B cell (primary cell): Measurements from ENCODE around the gene ZFR2. TPM values are rescaled to one million over a fixed set of nuclear protein-coding genes. Genes with fewer than 3 reads are reported as not detected.

Experiments used
- ATAC-seq: fragments of 200-7000 bp; cut with Tn5 transposase; one replicate; pipeline ENCODE4 v1.10.0; 2021; ENCODE audit warnings: low read depth, mild to moderate bottlenecking, moderate number of reproducible peaks, moderate library complexity
- CTCF ChIA-PET: fragments of 350-600 bp; sonication (Branson Sonifier 250); formaldehyde crosslinking; loops from one replicate; lab custom pipeline; 2021; ENCODE audit warnings: antibody characterized with exemption, inconsistent platforms; lab: Charles Lee
- POLR2A ChIA-PET: fragments of 350-600 bp; sonication (Branson Sonifier 250); formaldehyde crosslinking; loops from one replicate; lab custom pipeline; 2021; ENCODE audit warnings: antibody characterized with exemption; lab: Charles Lee
- DNase-seq: peaks from one replicate; pipeline ENCODE4 v3.0.0; 2013
- H2AFZ ChIP-seq: 2 replicates; pipeline ENCODE4 v1.6.1; 2012; ENCODE audit warnings: mild to moderate bottlenecking, low read depth, low read length; ENCODE audit not compliant: insufficient read depth, poor library complexity, severe bottlenecking
- H3K27ac ChIP-seq, 2 donors: 1 replicate in 1 of 2; 2 replicates in 1 of 2; pipeline ENCODE4 v1.5.1; 2012 to 2013; ENCODE audit warnings: low read length in 2 of 2, mild to moderate bottlenecking in 2 of 2, moderate library complexity in 1 of 2
- H3K27me3 ChIP-seq, 4 experiments: fragments of 200-600 bp in 1 of 4; sonication (generic) in 1 of 4; replicated peaks in 1 of 4; 1 replicate in 2 of 4; 2 replicates in 2 of 4; pipeline versions ENCODE4 v1.6.1 to v1.7.0; 2013 to 2016; ENCODE audit warnings: low read length in 3 of 4, mild to moderate bottlenecking in 2 of 4, mixed read lengths in 1 of 4, moderate library complexity in 1 of 4; ENCODE audit not compliant: insufficient read depth in 4 of 4, control insufficient read depth in 3 of 4; ENCODE audit errors: control extremely low read depth in 1 of 4
- H3K36me3 ChIP-seq, 2 experiments: replicated peaks in 1 of 2; 1 replicate in 1 of 2; 2 replicates in 1 of 2; pipeline versions ENCODE4 v1.6.1 to v1.7.1; 2013; ENCODE audit warnings: low read length in 1 of 2; ENCODE audit not compliant: insufficient read depth in 2 of 2, control insufficient read depth in 1 of 2; ENCODE audit errors: control extremely low read depth in 1 of 2, extremely low read depth in 1 of 2
- H3K4me1 ChIP-seq, 2 donors: fragments of 200-600 bp in 1 of 2; sonication (generic) in 1 of 2; 1 replicate in 1 of 2; 2 replicates in 1 of 2; pipeline versions ENCODE4 v1.5.1 to v1.6.1; 2013 to 2017; ENCODE audit warnings: low read length in 2 of 2; ENCODE audit not compliant: control insufficient read depth in 2 of 2, insufficient read depth in 2 of 2
- H3K4me2 ChIP-seq: replicated peaks from 2 replicates; pipeline ENCODE3; 2012; ENCODE audit warnings: mild to moderate bottlenecking, low read depth, low read length; ENCODE audit not compliant: poor library complexity, severe bottlenecking
- H3K4me3 ChIP-seq, 5 experiments: fragments of 200-600 bp in 1 of 5; sonication (generic) in 1 of 5; 1 replicate in 3 of 5; 2 replicates in 2 of 5; pipeline versions ENCODE4 v1.5.1 to v1.7.0; 2011 to 2016; ENCODE audit warnings: low read length in 4 of 5, mild to moderate bottlenecking in 4 of 5, low read depth in 2 of 5, control low read depth in 1 of 5, moderate library complexity in 1 of 5; ENCODE audit not compliant: insufficient read depth in 1 of 5; ENCODE audit errors: control extremely low read depth in 1 of 5, extremely low read depth in 1 of 5
- H3K79me2 ChIP-seq: fragments of 200-600 bp; sonication (generic); one replicate; pipeline ENCODE4 v1.6.0; 2016; ENCODE audit warnings: low read length; ENCODE audit not compliant: control insufficient read depth, insufficient read depth
- H3K9ac ChIP-seq: fragments of 200-600 bp; sonication (generic); 2 replicates; pipeline ENCODE4 v1.6.1; 2017; ENCODE audit warnings: mild to moderate bottlenecking, low read length, moderate library complexity
- H3K9me3 ChIP-seq, 3 donors: one replicate each; pipeline versions ENCODE4 v1.6.1 to v1.7.1; 2013; ENCODE audit warnings: low read length in 2 of 3; ENCODE audit not compliant: control insufficient read depth in 2 of 3, insufficient read depth in 1 of 3; ENCODE audit errors: control extremely low read depth in 1 of 3
- H4K20me1 ChIP-seq: 2 replicates; pipeline ENCODE4 v1.6.0; 2012; ENCODE audit warnings: mild to moderate bottlenecking, low read length; ENCODE audit not compliant: insufficient read depth, control insufficient read depth, poor library complexity, severe bottlenecking
- H3K27ac Mint-ChIP-seq: one replicate; pipeline ENCODE4 v1.8.0; 2021; ENCODE audit warnings: mixed read lengths
- H3K27me3 Mint-ChIP-seq: one replicate; pipeline ENCODE4 v1.8.0; 2021; ENCODE audit warnings: mixed read lengths
- H3K4me1 Mint-ChIP-seq: one replicate; pipeline ENCODE4 v1.8.0; 2021; ENCODE audit warnings: mixed read lengths
- H3K4me3 Mint-ChIP-seq: one replicate; pipeline ENCODE4 v1.8.0; 2021; ENCODE audit warnings: mixed read lengths
- H3K9me3 Mint-ChIP-seq: one replicate; pipeline ENCODE4 v1.8.0; 2022; ENCODE audit warnings: mixed read lengths; ENCODE audit not compliant: insufficient read depth
- EZH2 ChIP-seq: IDR thresholded peaks from 2 replicates; pipeline ENCODE4 v1.6.1; 2012; ENCODE audit warnings: borderline replicate concordance, low read depth, mild to moderate bottlenecking, moderate library complexity, low read length; ENCODE audit not compliant: insufficient read depth, poor library complexity, severe bottlenecking
- WGBS: methylation state at CpG from one replicate; pipeline ENCODE4 v1.1.5; 2013; ENCODE audit warnings: missing lambda C conversion rate; ENCODE audit not compliant: insufficient coverage; 5-methylcytosine and 5-hydroxymethylcytosine counted together
- intact Hi-C: fragments of 100-400 bp; cut with micrococcal nuclease; formaldehyde crosslinking; loops from one replicate; pipeline ENCODE4 v1.10.0; 2022
- polyA plus RNA-seq: library from polyadenylated mRNA; depleted of rRNA; stranded (reverse); fragments of >200 nt; gene quantifications from 2 replicates; pipeline ENCODE4 v1.2.3, GENCODE V29; 2012
- total RNA-seq, 2 donors: library from RNA; stranded (reverse); fragments of 120-200 nt in 1 of 2; gene quantifications; 1 replicate in 1 of 2; 2 replicates in 1 of 2; pipeline versions ENCODE4 v1.2.3 to v1.2.4, GENCODE V29; 2013 to 2022
- TF ChIP-seq, protein P1 (sequence below): fragments of 200-600 bp; IDR thresholded peaks from one replicate; pipeline ENCODE4 v1.8.0; 2022; ENCODE audit warnings: antibody characterized with exemption, mild to moderate bottlenecking

ZFR2 gene
- total and polyA plus RNA-seq, 2 donors (not counting 1 experiment from before 2014, with no cell fraction given) = 0.36 to 0.39 TPM

DNA sequence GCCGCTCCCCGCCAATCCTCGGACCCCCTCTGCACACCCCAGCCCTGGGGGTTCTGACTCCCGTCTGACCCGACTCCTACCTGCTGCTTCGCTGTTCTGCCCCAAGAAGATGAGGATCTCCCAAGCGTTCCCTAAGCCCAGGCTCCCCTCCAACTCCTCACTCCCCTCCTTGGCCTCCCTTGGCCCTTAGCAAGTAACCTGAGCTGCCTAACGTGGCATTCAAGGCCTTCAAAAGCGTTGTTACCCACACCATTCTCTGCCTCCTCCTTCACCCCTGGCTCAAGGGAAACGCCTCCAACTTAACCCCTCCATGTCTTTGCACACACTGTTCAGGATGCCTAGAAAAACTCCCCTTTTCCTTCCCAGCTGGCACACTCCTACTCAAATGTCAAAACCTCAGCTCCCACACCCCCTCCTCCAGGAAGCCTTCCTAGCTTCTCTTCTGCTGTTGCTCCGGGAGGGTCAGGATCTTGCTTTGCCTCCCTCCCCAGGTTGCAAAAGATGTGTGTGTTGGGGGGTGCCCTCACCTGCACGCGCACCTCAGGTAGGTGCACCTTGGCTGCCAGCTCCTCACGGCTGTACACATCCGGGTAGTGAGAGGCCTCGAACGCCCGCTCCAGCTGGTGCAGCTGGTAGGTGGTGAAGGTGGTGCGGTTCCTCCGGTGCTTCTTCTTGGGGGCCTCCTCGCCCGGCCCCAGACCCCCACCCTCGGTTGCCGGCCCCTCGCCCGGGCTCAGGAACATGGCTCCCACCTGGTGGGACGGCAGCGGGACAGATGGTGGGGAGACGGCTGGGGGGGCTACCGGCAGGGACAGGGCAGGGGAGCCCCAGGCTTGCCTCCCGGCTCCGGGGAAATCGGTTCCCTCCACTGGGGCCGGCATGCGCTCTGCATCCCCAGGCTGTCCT lies 97.6 kb downstream of the ZFR2 start:
- Histone ChIP-seq H2AFZ (no peak overlapping the region), H3K9me3 (no peaks in the 10 kb centered on the region), H4K20me1 (peaks cover 33% of the 10 kb centered on the region), H3K9ac (no peak overlapping the region), H3K27ac (no peak overlapping the region), H3K36me3 (peaks cover 0 to 23% of the 10 kb centered on the region in 2 experiments), H3K79me2 (peaks cover 7% of the 10 kb centered on the region), H3K4me2 (no peak overlapping the region), H3K27me3 (no peaks in the 10 kb centered on the region), H3K4me1 (no peaks in the 10 kb centered on the region), H3K4me3 (no peak overlapping the region)
- Mint-ChIP-seq H3K4me3 (no peak overlapping the region), H3K27ac (no peak overlapping the region), H3K9me3 (no peaks in the 10 kb centered on the region), H3K27me3 (no peaks in the 10 kb centered on the region), H3K4me1 (no peaks in the 10 kb centered on the region)
- TF ChIP-seq, protein P1, sequence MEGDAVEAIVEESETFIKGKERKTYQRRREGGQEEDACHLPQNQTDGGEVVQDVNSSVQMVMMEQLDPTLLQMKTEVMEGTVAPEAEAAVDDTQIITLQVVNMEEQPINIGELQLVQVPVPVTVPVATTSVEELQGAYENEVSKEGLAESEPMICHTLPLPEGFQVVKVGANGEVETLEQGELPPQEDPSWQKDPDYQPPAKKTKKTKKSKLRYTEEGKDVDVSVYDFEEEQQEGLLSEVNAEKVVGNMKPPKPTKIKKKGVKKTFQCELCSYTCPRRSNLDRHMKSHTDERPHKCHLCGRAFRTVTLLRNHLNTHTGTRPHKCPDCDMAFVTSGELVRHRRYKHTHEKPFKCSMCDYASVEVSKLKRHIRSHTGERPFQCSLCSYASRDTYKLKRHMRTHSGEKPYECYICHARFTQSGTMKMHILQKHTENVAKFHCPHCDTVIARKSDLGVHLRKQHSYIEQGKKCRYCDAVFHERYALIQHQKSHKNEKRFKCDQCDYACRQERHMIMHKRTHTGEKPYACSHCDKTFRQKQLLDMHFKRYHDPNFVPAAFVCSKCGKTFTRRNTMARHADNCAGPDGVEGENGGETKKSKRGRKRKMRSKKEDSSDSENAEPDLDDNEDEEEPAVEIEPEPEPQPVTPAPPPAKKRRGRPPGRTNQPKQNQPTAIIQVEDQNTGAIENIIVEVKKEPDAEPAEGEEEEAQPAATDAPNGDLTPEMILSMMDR = no peak
- TF ChIP-seq EZH2 = no peak
- POLR2A ChIA-PET = no interaction called here
- DNase-seq = no peak
- intact Hi-C loops = no loop called here
- 96% methylated on average over 28 of the region's 35 CpGs for WGBS
- CTCF ChIA-PET = interaction anchor here (1.0 kb wide), 1 partner anchor 9 kb away, joined by 3 read pairs; the partner anchor contains the start of gene MRPL54
- no peak for ATAC-seq
